ENCODE data around the gene BRIP1. TPM values are rescaled to one million over a fixed set of nuclear protein-coding genes. Genes with fewer than 3 reads are reported as not detected.
"Not testable (repeated sequence)": the region's sequence is repeated elsewhere in the genome, so short reads cannot be mapped to it uniquely, and the experiment has no call there.

The BRIP1 gene
- total RNA-seq, 2 experiments from 2014 or later, result 23.8 to 30.6 TPM

DNA sequence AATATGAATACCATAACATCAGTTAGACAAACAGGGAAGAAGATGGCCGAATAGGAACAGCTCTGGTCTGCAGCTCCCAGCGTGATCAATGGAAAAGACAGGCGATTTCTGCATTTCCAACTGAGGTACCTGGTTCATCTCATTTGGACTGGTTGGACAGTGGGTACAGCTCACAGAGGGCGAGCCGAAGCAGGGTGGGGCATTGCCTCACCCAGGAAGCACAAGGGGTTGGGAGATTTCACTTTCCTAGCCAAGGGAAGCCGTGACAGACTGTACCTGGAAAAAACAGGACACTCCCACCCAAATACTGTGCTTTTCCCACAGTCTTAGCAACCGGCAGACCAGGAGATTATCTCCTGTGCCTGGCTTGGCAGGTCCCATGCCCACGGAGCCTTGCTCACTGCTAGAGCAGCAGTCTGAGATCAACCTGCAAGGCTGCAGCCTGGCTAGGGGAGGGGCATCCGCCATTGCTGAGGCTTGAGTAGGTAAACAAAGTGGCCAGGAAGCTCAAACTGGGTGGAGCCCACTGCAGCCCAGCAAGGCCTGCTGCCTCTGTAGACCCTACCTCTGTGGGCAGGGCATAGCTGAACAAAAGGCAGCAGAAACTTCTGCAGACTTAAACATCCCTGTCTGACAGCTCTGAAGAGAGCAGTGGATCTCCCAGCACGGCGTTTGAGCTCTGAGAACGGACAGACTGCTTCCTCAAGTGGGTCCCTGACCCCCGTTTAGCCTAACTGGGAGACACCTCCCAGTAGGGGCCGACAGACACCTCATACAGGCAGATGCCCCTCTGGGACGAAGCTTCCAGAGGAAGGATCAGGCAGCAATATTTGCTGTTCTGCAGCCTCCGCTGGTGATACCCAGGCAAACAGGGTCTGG, 190.1 kb downstream of the BRIP1 start:
- not testable (repeated sequence) for H3K27me3 Mint-ChIP-seq, ATAC-seq
- CTCF ChIA-PET, result interaction anchor here (1.7 kb wide), 1 partner anchor 9 kb away, joined by 4 read pairs; no protein-coding TSS in a partner anchor

GRCh38 chr17:61672140-61672539, 191.2 kb downstream of the BRIP1 start:
- Mint-ChIP-seq H3K36me3 (peaks cover 1% of the 10 kb centered on the region), H3K4me1 (peaks cover 4% of the 10 kb centered on the region), H3K27ac (no peak overlapping the region), H3K9me3 (ENCODE audit: low read depth) (no peaks in the 10 kb centered on the region), H3K27me3 (peaks cover 8% of the 10 kb centered on the region), H3K4me3 (no peak overlapping the region)
- DNase-seq, result no peak
- CTCF ChIA-PET, result interaction anchor here (1.7 kb wide), 1 partner anchor 10 kb away, joined by 4 read pairs; no protein-coding TSS in a partner anchor
- ATAC-seq, result no peak

More for the DNA sequence above, 190.1 kb downstream of the BRIP1 start:
- H3K4me3 Mint-ChIP-seq; H3K9me3 Mint-ChIP-seq (ENCODE audit: low read depth); H3K4me1 Mint-ChIP-seq; H3K27ac Mint-ChIP-seq; DNase-seq; H3K36me3 Mint-ChIP-seq: not testable (repeated sequence)

- H3K4me1 Mint-ChIP-seq, result peaks cover 2% of the 10 kb centered on the region
- DNase-seq, result no peak
- no peaks in the 10 kb centered on the region for H3K9me3 Mint-ChIP-seq (ENCODE audit: low read depth)
- H3K27ac Mint-ChIP-seq, result no peak overlapping the region
- H3K27me3 Mint-ChIP-seq, result no peaks in the 10 kb centered on the region
- H3K36me3 Mint-ChIP-seq, result no peaks in the 10 kb centered on the region
- no peak for ATAC-seq
- CTCF ChIA-PET, result no interaction called here
- no peak overlapping the region for H3K4me3 Mint-ChIP-seq
Measured at GRCh38 chr17:61670691-61671090, 192.6 kb downstream of the BRIP1 start.

DNA sequence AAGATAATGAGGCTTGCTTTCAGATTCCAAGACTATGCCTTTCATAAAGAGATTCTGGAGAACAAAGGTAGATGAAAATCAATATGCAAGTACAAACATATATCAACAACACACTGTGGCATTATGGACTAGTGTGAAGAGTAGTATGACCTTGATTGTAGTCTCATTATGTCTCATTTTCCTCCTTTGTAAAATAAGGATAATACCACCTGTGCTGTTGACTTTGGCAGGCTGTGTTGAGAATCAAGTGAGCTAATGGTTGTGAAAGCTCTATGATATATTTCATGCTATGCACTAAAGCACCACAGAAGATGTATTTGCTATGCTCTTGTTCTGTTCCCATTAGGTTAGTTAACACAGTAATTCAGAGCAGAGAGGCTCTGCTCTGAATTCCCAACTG, 193.8 kb downstream of the BRIP1 start:
- CTCF ChIA-PET, result no interaction called here
- no peak overlapping the region for H3K4me3 Mint-ChIP-seq
- H3K27me3 Mint-ChIP-seq, result peaks cover 3% of the 10 kb centered on the region

GRCh38 chr17:61668486-61668885, 194.8 kb downstream of the BRIP1 start:
- Mint-ChIP-seq H3K27me3 (peaks cover 11% of the 10 kb centered on the region), H3K4me3 (no peak overlapping the region), H3K27ac (no peak overlapping the region), H3K9me3 (ENCODE audit: low read depth) (no peaks in the 10 kb centered on the region), H3K36me3 (no peaks in the 10 kb centered on the region), H3K4me1 (no peaks in the 10 kb centered on the region)
- no peak for ATAC-seq
- DNase-seq, result no peak
- CTCF ChIA-PET, result no interaction called here

More for the DNA sequence above, 193.8 kb downstream of the BRIP1 start:
- ATAC-seq (no peak), DNase-seq (no peak)
- no peaks in the 10 kb centered on the region for H3K9me3 Mint-ChIP-seq (ENCODE audit: low read depth)
- no peaks in the 10 kb centered on the region for H3K36me3 Mint-ChIP-seq
- no peaks in the 10 kb centered on the region for H3K4me1 Mint-ChIP-seq
- H3K27ac Mint-ChIP-seq, result no peak overlapping the region

GRCh38 chr17:61666406-61667088, 196.8 kb downstream of the BRIP1 start:
- CTCF ChIA-PET, result interaction anchor here (0.7 kb wide), 1 partner anchor 424 kb away, joined by 3 read pairs; no protein-coding TSS in a partner anchor
- ATAC-seq, result not testable (repeated sequence)

DNA sequence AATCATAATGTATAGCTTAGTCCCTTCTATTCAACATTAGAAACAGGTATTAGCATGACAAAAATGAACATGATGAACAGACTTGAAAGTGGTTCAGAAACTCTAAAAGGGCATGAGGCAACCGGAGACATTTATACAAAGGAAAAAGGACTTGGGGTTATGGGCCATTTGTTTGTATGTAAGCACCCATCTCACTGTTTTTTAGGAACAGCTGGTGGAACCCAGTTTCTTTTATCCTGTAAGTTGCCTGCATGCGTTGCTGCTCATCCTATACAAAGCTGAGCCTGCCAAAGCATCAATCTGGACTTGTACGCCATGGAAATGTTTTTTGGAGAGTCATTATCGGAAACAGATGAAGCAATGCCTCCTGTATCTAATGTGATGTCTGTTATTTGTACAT, 200.0 kb downstream of the BRIP1 start:
- H3K4me3 Mint-ChIP-seq, result no peak overlapping the region
- ATAC-seq (no peak), DNase-seq (no peak)
- H3K9me3 Mint-ChIP-seq (ENCODE audit: low read depth), result no peaks in the 10 kb centered on the region
- no peak overlapping the region for H3K27ac Mint-ChIP-seq
- CTCF ChIA-PET, result no interaction called here
- H3K4me1 Mint-ChIP-seq, result no peaks in the 10 kb centered on the region
- H3K27me3 Mint-ChIP-seq, result peaks cover 34% of the 10 kb centered on the region
- H3K36me3 Mint-ChIP-seq, result no peaks in the 10 kb centered on the region

More at GRCh38 chr17:61666406-61667088, 196.8 kb downstream of the BRIP1 start:
- H3K4me1 Mint-ChIP-seq; H3K9me3 Mint-ChIP-seq (ENCODE audit: low read depth); H3K36me3 Mint-ChIP-seq; H3K27ac Mint-ChIP-seq; H3K4me3 Mint-ChIP-seq; DNase-seq: not testable (repeated sequence)
- peaks cover 21% of the 10 kb centered on the region for H3K27me3 Mint-ChIP-seq

DNA sequence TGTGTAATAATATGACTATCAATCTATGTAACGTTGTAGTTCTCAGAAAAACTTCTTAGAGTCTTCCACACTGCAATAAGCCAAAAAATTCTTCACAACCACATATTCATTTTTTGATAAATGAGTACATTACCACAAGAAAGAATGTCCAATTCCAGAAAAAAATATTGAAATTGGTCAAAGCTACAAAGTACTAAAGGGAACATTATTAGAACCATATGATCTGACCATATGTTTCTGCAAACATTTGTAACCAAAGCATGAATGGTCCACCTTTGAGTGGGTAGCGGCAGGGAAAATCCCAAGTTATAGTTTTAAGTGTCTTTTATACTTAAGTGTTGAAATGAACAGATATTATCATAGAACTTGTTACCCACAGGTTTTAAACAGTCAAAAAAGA, 200.6 kb downstream of the BRIP1 start:
- CTCF ChIA-PET, result no interaction called here
- Mint-ChIP-seq H3K4me1 (no peaks in the 10 kb centered on the region), H3K36me3 (no peaks in the 10 kb centered on the region), H3K27ac (no peak overlapping the region), H3K9me3 (ENCODE audit: low read depth) (no peaks in the 10 kb centered on the region), H3K27me3 (peaks cover 39% of the 10 kb centered on the region), H3K4me3 (no peak overlapping the region)
- ATAC-seq (no peak), DNase-seq (no peak)

DNA sequence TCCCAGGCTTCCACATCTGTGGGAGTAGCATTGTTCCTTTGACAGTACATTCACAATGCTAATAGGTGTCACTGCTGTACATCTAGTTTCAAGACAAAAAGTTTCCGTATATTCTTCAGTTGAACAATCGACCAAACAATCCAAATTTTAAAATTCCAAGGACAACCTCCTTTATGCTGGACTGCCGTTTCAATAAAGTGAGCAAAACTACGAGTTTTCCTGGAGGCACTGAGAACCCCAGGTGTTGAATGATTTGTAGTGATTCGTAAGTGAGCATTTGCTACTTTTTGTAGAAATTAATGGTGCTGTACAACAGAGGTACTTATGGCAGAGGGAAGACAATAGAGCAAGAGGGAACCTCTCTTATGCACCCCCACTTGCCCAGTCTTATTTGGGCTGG, 201.1 kb downstream of the BRIP1 start:
- ATAC-seq (no peak), DNase-seq (no peak)
- no peaks in the 10 kb centered on the region for H3K4me1 Mint-ChIP-seq
- H3K27ac Mint-ChIP-seq, result no peak overlapping the region
- CTCF ChIA-PET, result no interaction called here
- H3K27me3 Mint-ChIP-seq, result peaks cover 43% of the 10 kb centered on the region
- H3K4me3 Mint-ChIP-seq, result no peak overlapping the region
- H3K36me3 Mint-ChIP-seq, result no peaks in the 10 kb centered on the region
- no peaks in the 10 kb centered on the region for H3K9me3 Mint-ChIP-seq (ENCODE audit: low read depth)

DNA sequence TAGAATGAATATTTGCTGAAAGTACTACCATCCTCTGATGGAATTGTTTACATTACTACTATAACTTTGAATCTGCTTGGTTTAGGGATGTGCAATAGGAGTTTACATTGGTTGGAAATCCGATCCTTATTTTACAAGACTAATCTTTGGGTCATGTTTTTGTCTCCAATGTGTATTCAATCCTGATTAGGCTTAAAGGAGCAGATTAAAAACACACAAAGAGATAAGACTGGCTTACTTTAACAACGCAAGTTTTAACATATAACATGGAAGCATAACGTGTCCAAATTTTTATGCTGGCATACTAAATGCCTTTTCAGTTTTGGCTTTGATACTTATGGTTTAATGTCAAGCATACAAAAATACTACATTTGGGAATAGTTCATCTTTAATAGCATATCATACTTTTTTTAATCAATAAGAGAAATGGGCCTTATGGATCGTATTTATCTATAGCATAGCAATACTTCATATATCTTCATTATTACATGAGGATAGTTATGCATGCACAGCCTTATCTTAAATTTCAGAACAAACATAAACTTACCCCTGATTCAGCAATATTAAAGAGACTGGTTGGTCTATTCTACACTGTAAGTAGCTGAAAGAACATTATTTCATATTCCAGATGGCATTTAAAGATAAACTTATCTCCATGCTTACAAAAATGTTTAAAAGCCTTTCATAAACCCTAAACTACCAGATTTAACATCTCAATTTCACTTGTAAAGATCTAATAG, 202.4 kb downstream of the BRIP1 start:
- Mint-ChIP-seq H3K27me3 (peaks cover 43% of the 10 kb centered on the region), H3K36me3 (no peaks in the 10 kb centered on the region), H3K27ac (no peak overlapping the region), H3K9me3 (ENCODE audit: low read depth) (no peaks in the 10 kb centered on the region), H3K4me1 (no peaks in the 10 kb centered on the region), H3K4me3 (no peak overlapping the region)
- CTCF ChIA-PET, result no interaction called here
- ATAC-seq (no peak), DNase-seq (no peak)

- no peaks in the 10 kb centered on the region for H3K4me1 Mint-ChIP-seq
- CTCF ChIA-PET, result no interaction called here
- no peaks in the 10 kb centered on the region for H3K36me3 Mint-ChIP-seq
- peaks cover 47% of the 10 kb centered on the region for H3K27me3 Mint-ChIP-seq
- no peak for DNase-seq
- no peak overlapping the region for H3K27ac Mint-ChIP-seq
- no peak for ATAC-seq
- no peaks in the 10 kb centered on the region for H3K9me3 Mint-ChIP-seq (ENCODE audit: low read depth)
- H3K4me3 Mint-ChIP-seq, result no peak overlapping the region
Measured at GRCh38 chr17:61659437-61659836, 203.9 kb downstream of the BRIP1 start.

DNA sequence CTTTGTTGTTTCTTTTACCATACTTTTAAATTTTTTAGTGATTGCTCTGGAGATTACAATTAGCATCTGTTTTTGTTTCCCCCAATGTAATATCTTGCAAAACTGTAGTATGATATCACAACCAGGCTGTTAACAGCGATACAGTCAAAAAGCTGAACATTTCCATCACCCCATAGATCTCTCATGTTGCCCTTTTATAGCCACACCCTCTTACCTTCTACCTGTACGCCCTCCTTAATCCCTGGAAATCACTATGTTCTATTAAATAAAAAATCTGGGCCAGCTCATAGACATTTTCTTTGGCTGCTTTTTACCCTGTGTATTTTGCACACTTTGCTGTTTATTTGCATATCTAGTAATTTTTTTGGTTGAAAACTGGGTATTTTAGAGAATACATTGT, 205.1 kb downstream of the BRIP1 start:
- DNase-seq (no peak), ATAC-seq (no peak)
- peaks cover 47% of the 10 kb centered on the region for H3K27me3 Mint-ChIP-seq
- H3K9me3 Mint-ChIP-seq (ENCODE audit: low read depth), result no peaks in the 10 kb centered on the region
- no peaks in the 10 kb centered on the region for H3K36me3 Mint-ChIP-seq
- H3K4me3 Mint-ChIP-seq, result no peak overlapping the region
- CTCF ChIA-PET, result no interaction called here
- H3K27ac Mint-ChIP-seq, result no peak overlapping the region
- no peaks in the 10 kb centered on the region for H3K4me1 Mint-ChIP-seq

- CTCF ChIA-PET, result no interaction called here
Measured at GRCh38 chr17:61657338-61657737, 206.0 kb downstream of the BRIP1 start.

More at GRCh38 chr17:61657338-61657737, 206.0 kb downstream of the BRIP1 start:
- Mint-ChIP-seq H3K27ac (no peak overlapping the region), H3K9me3 (ENCODE audit: low read depth) (no peaks in the 10 kb centered on the region), H3K4me3 (no peak overlapping the region), H3K4me1 (no peaks in the 10 kb centered on the region), H3K36me3 (no peaks in the 10 kb centered on the region), H3K27me3 (peaks cover 44% of the 10 kb centered on the region)
- no peak for DNase-seq
- ATAC-seq, result no peak
